Measurements from ENCODE around the gene DVL2.

Gene DVL2

GRCh38 chr17:7195971-7196370 lies 38.3 kb downstream of the DVL2 start:
- no peaks in the 10 kb centered on the region for H3K9me2 ChIP-seq (ENCODE audit: low read depth, low read length)
- no peaks in the 10 kb centered on the region for H3K9me3 ChIP-seq (ENCODE audit: low read length)
- H2AFZ ChIP-seq (ENCODE audit: low read length): no peak overlapping the region
- H4K20me1 ChIP-seq (ENCODE audit: insufficient read depth, low read length): no peaks in the 10 kb centered on the region
- no peak overlapping the region for H3K4me3 ChIP-seq (ENCODE audit: low read depth, low read length, poor library complexity, severe bottlenecking)
- H3K27me3 ChIP-seq (ENCODE audit: insufficient read depth, low read length): peaks cover 11% of the 10 kb centered on the region; the same call in 1 of the 2 replicates
- no peak for TF ChIP-seq EZH2 (IDR thresholded peaks at IDR 0.05; ENCODE audit: borderline replicate concordance, low read length)
- no peak for TF ChIP-seq CTCF (IDR thresholded peaks at IDR 0.05; ENCODE audit: low read length)
- no peaks in the 10 kb centered on the region for H3K36me3 ChIP-seq (ENCODE audit: insufficient read depth, low read length)
- H3K4me1 ChIP-seq (ENCODE audit: insufficient read depth, low read length, severe bottlenecking): no peaks in the 10 kb centered on the region
- H3K79me2 ChIP-seq (ENCODE audit: insufficient read depth, low read length): no peaks in the 10 kb centered on the region
- no peak overlapping the region for H3K27ac ChIP-seq (ENCODE audit: low read depth, low read length, poor library complexity, severe bottlenecking)
- no peak overlapping the region for H3K9ac ChIP-seq (ENCODE audit: low read length)
- H3F3A ChIP-seq (ENCODE audit: insufficient read depth, low read length): no peaks in the 10 kb centered on the region
- no peak overlapping the region for H3K4me2 ChIP-seq (ENCODE audit: low read length)

- Histone ChIP-seq H3K4me2 (ENCODE audit: low read length) (no peak overlapping the region), H3K9me3 (ENCODE audit: low read length) (no peaks in the 10 kb centered on the region), H3F3A (ENCODE audit: insufficient read depth, low read length) (no peaks in the 10 kb centered on the region), H3K4me3 (ENCODE audit: low read depth, low read length, poor library complexity, severe bottlenecking) (no peak overlapping the region), H4K20me1 (ENCODE audit: insufficient read depth, low read length) (no peaks in the 10 kb centered on the region), H3K9ac (ENCODE audit: low read length) (no peak overlapping the region), H3K9me2 (ENCODE audit: low read depth, low read length) (no peaks in the 10 kb centered on the region), H2AFZ (ENCODE audit: low read length) (no peak overlapping the region), H3K4me1 (ENCODE audit: insufficient read depth, low read length, severe bottlenecking) (no peaks in the 10 kb centered on the region), H3K27ac (ENCODE audit: low read depth, low read length, poor library complexity, severe bottlenecking) (no peak overlapping the region), H3K27me3 (ENCODE audit: insufficient read depth, low read length) (peaks cover 11% of the 10 kb centered on the region; the same call in 1 of the 2 replicates), H3K79me2 (ENCODE audit: insufficient read depth, low read length) (no peaks in the 10 kb centered on the region), H3K36me3 (ENCODE audit: insufficient read depth, low read length) (no peaks in the 10 kb centered on the region)
- TF ChIP-seq CTCF (IDR thresholded peaks at IDR 0.05; ENCODE audit: low read length): no peak
- TF ChIP-seq EZH2 (IDR thresholded peaks at IDR 0.05; ENCODE audit: borderline replicate concordance, low read length): no peak
Measured at GRCh38 chr17:7192271-7192937, 41.9 kb downstream of the DVL2 start.

GRCh38 chr17:7191571-7192270 lies 42.6 kb downstream of the DVL2 start:
- Histone ChIP-seq H4K20me1 (ENCODE audit: insufficient read depth, low read length) (no peaks in the 10 kb centered on the region), H3K9me3 (ENCODE audit: low read length) (no peaks in the 10 kb centered on the region), H3F3A (ENCODE audit: insufficient read depth, low read length) (no peaks in the 10 kb centered on the region), H3K4me2 (ENCODE audit: low read length) (no peak overlapping the region), H2AFZ (ENCODE audit: low read length) (no peak overlapping the region), H3K36me3 (ENCODE audit: insufficient read depth, low read length) (no peaks in the 10 kb centered on the region), H3K9me2 (ENCODE audit: low read depth, low read length) (no peaks in the 10 kb centered on the region), H3K79me2 (ENCODE audit: insufficient read depth, low read length) (no peaks in the 10 kb centered on the region), H3K27ac (ENCODE audit: low read depth, low read length, poor library complexity, severe bottlenecking) (no peak overlapping the region), H3K4me3 (ENCODE audit: low read depth, low read length, poor library complexity, severe bottlenecking) (no peak overlapping the region), H3K4me1 (ENCODE audit: insufficient read depth, low read length, severe bottlenecking) (no peaks in the 10 kb centered on the region), H3K9ac (ENCODE audit: low read length) (no peak overlapping the region), H3K27me3 (ENCODE audit: insufficient read depth, low read length) (peaks cover 7% of the 10 kb centered on the region; the same call in 1 of the 2 replicates)
- no peak for TF ChIP-seq CTCF (IDR thresholded peaks at IDR 0.05; ENCODE audit: low read length)
- no peak for TF ChIP-seq EZH2 (IDR thresholded peaks at IDR 0.05; ENCODE audit: borderline replicate concordance, low read length)

All from OCI-LY1 (cell line).